ENCODE results near the gene ODAD3. TPM values are rescaled to one million over a fixed set of nuclear protein-coding genes. Genes with fewer than 3 reads are reported as not detected.

Gene ODAD3
- total and polyA plus RNA-seq, 2 of the 13 experiments (the other 11 are each of a cell fraction or from before 2014, with no cell fraction given), result 0.04 to 0.08 TPM

GRCh38 chr19:11380653-11381537 lies 54.0 kb downstream of the ODAD3 start (continued):
- TF ChIP-seq ZNF646 (CRISPR knock-in tag; IDR thresholded peaks at IDR 0.05) (no peak), TFDP2 (CRISPR knock-in tag; IDR thresholded peaks at IDR 0.05) (peak; percentile 90), ZNF780A (CRISPR knock-in tag; IDR thresholded peaks at IDR 0.05) (no peak), RBAK (CRISPR knock-in tag; IDR thresholded peaks at IDR 0.05) (no peak), TSC22D2 (CRISPR knock-in tag; IDR thresholded peaks at IDR 0.05; ENCODE audit: borderline replicate concordance) (0 out of 2 replicates have a peak, but pooled peaks have one; percentile 46), PRMT3 (CRISPR knock-in tag; IDR thresholded peaks at IDR 0.05; ENCODE audit: borderline replicate concordance, low read depth) (no peak), TFAP4 (IDR thresholded peaks at IDR 0.05; ENCODE audit: borderline replicate concordance, low read depth) (peak; percentile 29; the same call in 1 of the 2 replicates), JDP2 (CRISPR knock-in tag; IDR thresholded peaks at IDR 0.05; ENCODE audit: borderline replicate concordance) (no peak), MXD3 (CRISPR knock-in tag; IDR thresholded peaks at IDR 0.05) (peak; percentile 73; the same call in 1 of the 2 replicates), FUBP1 (CRISPR knock-in tag; IDR thresholded peaks at IDR 0.05; ENCODE audit: borderline replicate concordance) (no peak), KLF13 (CRISPR knock-in tag; IDR thresholded peaks at IDR 0.05) (no peak), ZNF7 (CRISPR knock-in tag; IDR thresholded peaks at IDR 0.05) (no peak), ZNF512 (CRISPR knock-in tag; IDR thresholded peaks at IDR 0.05) (0 out of 2 replicates have a peak, but pooled peaks have one; percentile 69), ZNF383 (CRISPR knock-in tag; IDR thresholded peaks at IDR 0.05; ENCODE audit: borderline replicate concordance) (no peak), POLR2AphosphoS5 (IDR thresholded peaks at IDR 0.05; ENCODE audit: low read depth, low read length) (peak; percentile 75)
